SK-N-SH (cell line): ENCODE results near the gene FBXO17. TPM values are rescaled to one million over a fixed set of nuclear protein-coding genes. Genes with fewer than 3 reads are reported as not detected.

ENCODE experiments used
- CTCF ChIA-PET: fragments of 300-600, 350-600 bp; formaldehyde crosslinking; extraction: SDS; loops from one replicate; lab custom pipeline; 2021; lab: Yijun Ruan, JAX
- POLR2A ChIA-PET: fragments of 350-600 bp; sonication (Branson Sonifier 250); formaldehyde crosslinking; extraction: SDS; loops from one replicate; lab custom pipeline; 2020; ENCODE audit warnings: antibody characterized with exemption, inconsistent platforms; lab: Yijun Ruan, JAX
- DNase-seq: peaks from one replicate; pipeline ENCODE4 v3.0.0; 2012
- H2AFZ ChIP-seq: fragments of 200-600 bp; sonication (generic); 2 replicates; pipeline ENCODE4 v1.8.1; 2016; ENCODE audit warnings: antibody characterized with exemption, mild to moderate bottlenecking, low read depth
- H3F3A ChIP-seq: fragments of 200-600 bp; sonication (generic); replicated peaks from 2 replicates; pipeline ENCODE3; 2016; ENCODE audit warnings: antibody characterized with exemption, mild to moderate bottlenecking; ENCODE audit not compliant: insufficient read depth
- H3K27ac ChIP-seq, 2 experiments: fragments of 200-500 bp in 1 of 2; fragments of 200-600 bp in 1 of 2; sonication (Bioruptor generic) in 1 of 2; sonication (generic), shearing (Covaris generic) in 1 of 2; 2 replicates each; pipeline versions ENCODE4 v1.5.1 to v1.6.1; 2014 to 2016; ENCODE audit warnings: low read depth in 2 of 2, inconsistent platforms in 1 of 2, low read length in 1 of 2, mild to moderate bottlenecking in 1 of 2, mixed read lengths in 1 of 2
- H3K27me3 ChIP-seq: fragments of 200-600 bp; sonication (generic), shearing (Covaris generic); 2 replicates; pipeline ENCODE4 v1.6.1; 2016; ENCODE audit warnings: mixed run types; ENCODE audit not compliant: insufficient read depth
- H3K36me3 ChIP-seq, 2 experiments: fragments of 200-500 bp in 1 of 2; fragments of 200-600 bp in 1 of 2; sonication (Bioruptor generic) in 1 of 2; sonication (generic) in 1 of 2; replicated peaks in 1 of 2; 2 replicates each; pipeline versions ENCODE3 to v1.5.1; 2014 to 2016; ENCODE audit warnings: low read length in 1 of 2, mild to moderate bottlenecking in 1 of 2; ENCODE audit not compliant: insufficient read depth in 2 of 2, control insufficient read depth in 1 of 2
- H3K4me1 ChIP-seq, 2 experiments: fragments of 200-500 bp in 1 of 2; fragments of 200-600 bp in 1 of 2; sonication (Bioruptor generic) in 1 of 2; sonication (generic), shearing (Covaris generic) in 1 of 2; 2 replicates each; pipeline versions ENCODE4 v1.5.1 to v1.6.1; 2014 to 2016; ENCODE audit warnings: low read depth in 1 of 2, low read length in 1 of 2, mixed run types in 1 of 2; ENCODE audit not compliant: insufficient read depth in 2 of 2, control insufficient read depth in 1 of 2
- H3K4me2 ChIP-seq: fragments of 200-600 bp; sonication (generic), shearing (Covaris generic); 2 replicates; pipeline ENCODE4 v1.6.1; 2017; ENCODE audit warnings: mixed run types
- H3K4me3 ChIP-seq, 2 experiments: fragments of 200-500 bp in 1 of 2; fragments of 200-600 bp in 1 of 2; sonication (Bioruptor generic) in 1 of 2; sonication (generic), shearing (Covaris generic) in 1 of 2; 2 replicates each; pipeline versions ENCODE4 v1.5.1 to v1.8.1; 2014 to 2016; ENCODE audit warnings: low read depth in 2 of 2, inconsistent platforms in 1 of 2, low read length in 1 of 2, mild to moderate bottlenecking in 1 of 2, mixed read lengths in 1 of 2, moderate library complexity in 1 of 2
- H3K79me2 ChIP-seq: fragments of 200-600 bp; sonication (generic); 2 replicates; pipeline ENCODE4 v1.8.1; 2017; ENCODE audit warnings: mild to moderate bottlenecking; ENCODE audit not compliant: insufficient read depth
- H3K9ac ChIP-seq: fragments of 200-600 bp; sonication (generic); 2 replicates; pipeline ENCODE4 v1.6.1; 2017; ENCODE audit warnings: mixed run types
- H3K9me2 ChIP-seq: fragments of 200-600 bp; sonication (generic); 2 replicates; pipeline ENCODE4 v1.6.1; 2017; ENCODE audit warnings: mixed run types
- H3K9me3 ChIP-seq: fragments of 200-600 bp; sonication (generic); 2 replicates; pipeline ENCODE4 v1.6.1; 2017; ENCODE audit warnings: mixed run types, mild to moderate bottlenecking, moderate library complexity
- H4K20me1 ChIP-seq: fragments of 200-600 bp; sonication (generic); 2 replicates; pipeline ENCODE4 v1.6.1; 2017; ENCODE audit warnings: mild to moderate bottlenecking, mixed run types; ENCODE audit not compliant: insufficient read depth
- FOXM1 ChIP-seq: IDR thresholded peaks from 2 replicates; pipeline ENCODE4 v1.4.0; 2012; ENCODE audit warnings: low read depth, mild to moderate bottlenecking
- NRF1 ChIP-seq: IDR thresholded peaks from 2 replicates; pipeline ENCODE4 v1.6.1; 2012; ENCODE audit warnings: low read depth, mild to moderate bottlenecking, low read length
- RCOR1 ChIP-seq: fragments of 150-350 bp; IDR thresholded peaks from 2 replicates; pipeline ENCODE4 v1.6.1; 2017; ENCODE audit warnings: antibody characterized with exemption, low read length
- RFX5 ChIP-seq: IDR thresholded peaks from 2 replicates; pipeline ENCODE4 v1.6.1; 2012; ENCODE audit warnings: mild to moderate bottlenecking, improper control_type of control experiment, low read length
- RXRA ChIP-seq: IDR thresholded peaks from 2 replicates; pipeline ENCODE4 v1.4.0; 2012; ENCODE audit warnings: low read depth, mild to moderate bottlenecking, borderline replicate concordance
- SIN3A ChIP-seq: IDR thresholded peaks from 2 replicates; pipeline ENCODE4 v1.6.1; 2012; ENCODE audit warnings: low read depth, mild to moderate bottlenecking, low read length, moderate library complexity, borderline replicate concordance
- SMC3 ChIP-seq: IDR thresholded peaks from 2 replicates; pipeline ENCODE4 v1.6.1; 2012; ENCODE audit warnings: low read depth, low read length, improper control_type of control experiment
- TCF12 ChIP-seq: IDR thresholded peaks from 2 replicates; pipeline ENCODE4 v1.4.0; 2012
- TEAD4 ChIP-seq: IDR thresholded peaks from 2 replicates; pipeline ENCODE4 v1.4.0; 2012; ENCODE audit warnings: mild to moderate bottlenecking, borderline replicate concordance; ENCODE audit not compliant: insufficient read depth
- WGBS: methylation state at CpG from one replicate; pipeline ENCODE4 v1.1.6; 2017; ENCODE audit warnings: low lambda C conversion rate; 5-methylcytosine and 5-hydroxymethylcytosine counted together
- polyA plus RNA-seq, 3 experiments: library from polyadenylated mRNA; depleted of rRNA; stranded (reverse); fragments of >200 nt; gene quantifications; 2 replicates each; pipeline ENCODE4 v1.2.3, GENCODE V29; 2012
- TF ChIP-seq, protein P1 (sequence below): IDR thresholded peaks from 2 replicates; pipeline ENCODE4; 2012
- TF ChIP-seq, protein P2 (sequence below): IDR thresholded peaks from 2 replicates; pipeline ENCODE4 v1.4.0; 2012; ENCODE audit warnings: low read depth, borderline replicate concordance
- TF ChIP-seq, protein P3 (sequence below): fragments of 200-600 bp; sonication (generic); IDR thresholded peaks from 2 replicates; pipeline ENCODE4 v1.6.1; 2017; ENCODE audit warnings: antibody characterized with exemption, mild to moderate bottlenecking, moderate library complexity
- TF ChIP-seq, protein P4 (sequence below): fragments of 150-350 bp; IDR thresholded peaks from 2 replicates; pipeline ENCODE4 v1.6.1; 2016; ENCODE audit warnings: mild to moderate bottlenecking, low read depth, low read length
- TF ChIP-seq, protein P5 (sequence below): IDR thresholded peaks from 2 replicates; pipeline ENCODE4 v1.6.1; 2012; ENCODE audit warnings: mild to moderate bottlenecking, low read depth, low read length, moderate library complexity

Gene FBXO17
- polyA plus RNA-seq, 1 of the 3 experiments (the other 2 are of a cell fraction) = 40.7 TPM

DNA sequence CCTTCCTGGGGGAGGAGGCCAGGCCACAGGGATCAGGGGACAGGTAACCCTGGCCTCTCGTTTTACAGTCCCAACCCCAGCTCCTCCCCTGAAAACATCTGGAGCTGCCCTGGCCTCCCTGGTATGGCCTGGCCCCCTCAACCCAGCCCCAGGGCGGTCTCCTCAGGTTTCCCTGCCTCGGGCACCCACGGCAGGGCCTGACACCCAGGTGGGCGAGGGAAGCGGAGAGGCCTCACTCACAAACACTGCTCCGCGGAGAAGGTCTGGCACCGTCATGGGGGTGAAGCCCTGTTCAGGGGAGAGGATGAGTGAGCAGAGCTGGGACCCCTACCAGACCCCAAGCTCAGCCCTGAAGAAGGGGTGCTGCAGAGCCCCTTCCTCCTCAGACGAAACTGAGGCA, 57.0 kb downstream of the FBXO17 start:
- no peak overlapping the region for H3K27ac ChIP-seq
- TF ChIP-seq SIN3A (no peak), RXRA (no peak), SMC3 (no peak), NRF1 (no peak), TCF12 (no peak), RFX5 (no peak)
- TF ChIP-seq, protein P1, sequence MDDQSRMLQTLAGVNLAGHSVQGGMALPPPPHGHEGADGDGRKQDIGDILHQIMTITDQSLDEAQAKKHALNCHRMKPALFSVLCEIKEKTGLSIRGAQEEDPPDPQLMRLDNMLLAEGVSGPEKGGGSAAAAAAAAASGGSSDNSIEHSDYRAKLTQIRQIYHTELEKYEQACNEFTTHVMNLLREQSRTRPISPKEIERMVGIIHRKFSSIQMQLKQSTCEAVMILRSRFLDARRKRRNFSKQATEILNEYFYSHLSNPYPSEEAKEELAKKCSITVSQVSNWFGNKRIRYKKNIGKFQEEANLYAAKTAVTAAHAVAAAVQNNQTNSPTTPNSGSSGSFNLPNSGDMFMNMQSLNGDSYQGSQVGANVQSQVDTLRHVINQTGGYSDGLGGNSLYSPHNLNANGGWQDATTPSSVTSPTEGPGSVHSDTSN = no peak
- TF ChIP-seq, protein P2, sequence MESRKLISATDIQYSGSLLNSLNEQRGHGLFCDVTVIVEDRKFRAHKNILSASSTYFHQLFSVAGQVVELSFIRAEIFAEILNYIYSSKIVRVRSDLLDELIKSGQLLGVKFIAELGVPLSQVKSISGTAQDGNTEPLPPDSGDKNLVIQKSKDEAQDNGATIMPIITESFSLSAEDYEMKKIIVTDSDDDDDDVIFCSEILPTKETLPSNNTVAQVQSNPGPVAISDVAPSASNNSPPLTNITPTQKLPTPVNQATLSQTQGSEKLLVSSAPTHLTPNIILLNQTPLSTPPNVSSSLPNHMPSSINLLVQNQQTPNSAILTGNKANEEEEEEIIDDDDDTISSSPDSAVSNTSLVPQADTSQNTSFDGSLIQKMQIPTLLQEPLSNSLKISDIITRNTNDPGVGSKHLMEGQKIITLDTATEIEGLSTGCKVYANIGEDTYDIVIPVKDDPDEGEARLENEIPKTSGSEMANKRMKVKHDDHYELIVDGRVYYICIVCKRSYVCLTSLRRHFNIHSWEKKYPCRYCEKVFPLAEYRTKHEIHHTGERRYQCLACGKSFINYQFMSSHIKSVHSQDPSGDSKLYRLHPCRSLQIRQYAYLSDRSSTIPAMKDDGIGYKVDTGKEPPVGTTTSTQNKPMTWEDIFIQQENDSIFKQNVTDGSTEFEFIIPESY = no peak
- ChIA-PET POLR2A (interaction anchor here (0.6 to 1.2 kb wide), 2 partner anchors 12 to 32 kb away, joined by 3 to 4 read pairs; partner anchors contain the start of genes MRPS12 and SARS2), CTCF (interaction anchor here (1.5 to 3.4 kb wide), 2 partner anchors 12 to 18 kb away, joined by 5 to 23 read pairs; partner anchors contain the start of genes MRPS12, NFKBIB, SARS2 and SIRT2)
- peaks cover 0 to 10% of the 10 kb centered on the region in 2 experiments; a peak in 1 of 4 replicates for H3K4me1 ChIP-seq
- no peaks in the 10 kb centered on the region for H3K9me2 ChIP-seq
- no peaks in the 10 kb centered on the region for H3K9me3 ChIP-seq
- no peak overlapping the region for H3K9ac ChIP-seq
- no peaks in the 10 kb centered on the region for H3F3A ChIP-seq
- no peak overlapping the region for H3K4me2 ChIP-seq
- peak; percentile 27 for DNase-seq
- H4K20me1 ChIP-seq = no peaks in the 10 kb centered on the region
- no peaks in the 10 kb centered on the region for H3K27me3 ChIP-seq
- WGBS = 96% methylated on average over 10 of the region's 10 CpGs
- no peak overlapping the region for H3K4me3 ChIP-seq
- H2AFZ ChIP-seq = no peak overlapping the region
- peaks cover 0 to 6% of the 10 kb centered on the region in 2 experiments for H3K36me3 ChIP-seq
- H3K79me2 ChIP-seq = no peaks in the 10 kb centered on the region

DNA sequence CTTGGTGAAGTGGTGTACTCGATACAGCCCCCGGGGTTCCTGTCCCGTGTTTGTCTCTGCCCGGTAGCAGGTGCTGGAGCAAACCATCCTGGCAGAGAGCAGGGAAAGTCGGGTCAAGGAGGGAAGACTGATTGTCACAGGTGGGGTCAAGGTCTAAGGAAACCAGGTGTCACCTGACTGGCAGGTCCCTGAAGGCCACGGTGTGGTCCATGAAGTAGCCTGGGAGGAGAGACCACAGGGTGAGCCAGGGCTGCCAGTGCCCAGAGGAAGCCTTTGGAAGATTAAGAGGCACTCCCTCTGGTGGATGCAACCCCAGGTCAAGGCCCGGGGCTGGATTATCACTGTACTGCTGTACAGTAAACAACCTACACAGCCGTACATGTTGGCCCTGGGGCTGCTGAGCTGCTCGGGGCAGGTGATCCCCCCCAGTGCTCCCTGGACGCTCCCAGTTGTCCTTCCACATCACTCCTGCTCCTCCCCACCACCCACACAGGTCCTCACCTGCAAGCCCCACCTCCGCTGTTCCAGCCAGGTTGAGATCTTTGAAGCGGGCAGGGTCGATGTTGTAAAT, 57.5 kb downstream of the FBXO17 start:
- Histone ChIP-seq H3K9me3 (no peaks in the 10 kb centered on the region), H4K20me1 (no peaks in the 10 kb centered on the region), H3K9ac (no peak overlapping the region), H3F3A (no peaks in the 10 kb centered on the region), H3K4me2 (no peak overlapping the region), H3K4me3 (no peak overlapping the region), H3K4me1 (peaks cover 0 to 10% of the 10 kb centered on the region in 2 experiments; a peak in 1 of 4 replicates), H3K36me3 (peaks cover 0 to 6% of the 10 kb centered on the region in 2 experiments), H2AFZ (no peak overlapping the region), H3K27ac (peak overlapping the region in 1 of 2 experiments; percentile 14; a peak in 1 of 4 replicates), H3K9me2 (no peaks in the 10 kb centered on the region), H3K79me2 (no peaks in the 10 kb centered on the region), H3K27me3 (no peaks in the 10 kb centered on the region)
- POLR2A ChIA-PET = interaction anchor here (0.6 to 1.2 kb wide), 3 partner anchors 12 to 51 kb away, joined by 3 to 4 read pairs (median 3); partner anchors contain the start of genes MRPS12 and SARS2
- CTCF ChIA-PET = interaction anchor here (1.1 to 3.4 kb wide), 3 partner anchors 12 to 18 kb away, joined by 3 to 23 read pairs (median 5); partner anchors contain the start of genes MRPS12, NFKBIB, SARS2 and SIRT2
- DNase-seq = peak; percentile 65
- WGBS = 73% methylated on average over 10 of the region's 13 CpGs
- TF ChIP-seq, protein P3, sequence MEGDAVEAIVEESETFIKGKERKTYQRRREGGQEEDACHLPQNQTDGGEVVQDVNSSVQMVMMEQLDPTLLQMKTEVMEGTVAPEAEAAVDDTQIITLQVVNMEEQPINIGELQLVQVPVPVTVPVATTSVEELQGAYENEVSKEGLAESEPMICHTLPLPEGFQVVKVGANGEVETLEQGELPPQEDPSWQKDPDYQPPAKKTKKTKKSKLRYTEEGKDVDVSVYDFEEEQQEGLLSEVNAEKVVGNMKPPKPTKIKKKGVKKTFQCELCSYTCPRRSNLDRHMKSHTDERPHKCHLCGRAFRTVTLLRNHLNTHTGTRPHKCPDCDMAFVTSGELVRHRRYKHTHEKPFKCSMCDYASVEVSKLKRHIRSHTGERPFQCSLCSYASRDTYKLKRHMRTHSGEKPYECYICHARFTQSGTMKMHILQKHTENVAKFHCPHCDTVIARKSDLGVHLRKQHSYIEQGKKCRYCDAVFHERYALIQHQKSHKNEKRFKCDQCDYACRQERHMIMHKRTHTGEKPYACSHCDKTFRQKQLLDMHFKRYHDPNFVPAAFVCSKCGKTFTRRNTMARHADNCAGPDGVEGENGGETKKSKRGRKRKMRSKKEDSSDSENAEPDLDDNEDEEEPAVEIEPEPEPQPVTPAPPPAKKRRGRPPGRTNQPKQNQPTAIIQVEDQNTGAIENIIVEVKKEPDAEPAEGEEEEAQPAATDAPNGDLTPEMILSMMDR = peak; percentile 24; the same call in 1 of the 2 replicates
- TF ChIP-seq, protein P4, sequence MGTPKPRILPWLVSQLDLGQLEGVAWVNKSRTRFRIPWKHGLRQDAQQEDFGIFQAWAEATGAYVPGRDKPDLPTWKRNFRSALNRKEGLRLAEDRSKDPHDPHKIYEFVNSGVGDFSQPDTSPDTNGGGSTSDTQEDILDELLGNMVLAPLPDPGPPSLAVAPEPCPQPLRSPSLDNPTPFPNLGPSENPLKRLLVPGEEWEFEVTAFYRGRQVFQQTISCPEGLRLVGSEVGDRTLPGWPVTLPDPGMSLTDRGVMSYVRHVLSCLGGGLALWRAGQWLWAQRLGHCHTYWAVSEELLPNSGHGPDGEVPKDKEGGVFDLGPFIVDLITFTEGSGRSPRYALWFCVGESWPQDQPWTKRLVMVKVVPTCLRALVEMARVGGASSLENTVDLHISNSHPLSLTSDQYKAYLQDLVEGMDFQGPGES = no peak
- TF ChIP-seq RCOR1 (no peak), FOXM1 (no peak), TEAD4 (no peak)
- TF ChIP-seq, protein P5, sequence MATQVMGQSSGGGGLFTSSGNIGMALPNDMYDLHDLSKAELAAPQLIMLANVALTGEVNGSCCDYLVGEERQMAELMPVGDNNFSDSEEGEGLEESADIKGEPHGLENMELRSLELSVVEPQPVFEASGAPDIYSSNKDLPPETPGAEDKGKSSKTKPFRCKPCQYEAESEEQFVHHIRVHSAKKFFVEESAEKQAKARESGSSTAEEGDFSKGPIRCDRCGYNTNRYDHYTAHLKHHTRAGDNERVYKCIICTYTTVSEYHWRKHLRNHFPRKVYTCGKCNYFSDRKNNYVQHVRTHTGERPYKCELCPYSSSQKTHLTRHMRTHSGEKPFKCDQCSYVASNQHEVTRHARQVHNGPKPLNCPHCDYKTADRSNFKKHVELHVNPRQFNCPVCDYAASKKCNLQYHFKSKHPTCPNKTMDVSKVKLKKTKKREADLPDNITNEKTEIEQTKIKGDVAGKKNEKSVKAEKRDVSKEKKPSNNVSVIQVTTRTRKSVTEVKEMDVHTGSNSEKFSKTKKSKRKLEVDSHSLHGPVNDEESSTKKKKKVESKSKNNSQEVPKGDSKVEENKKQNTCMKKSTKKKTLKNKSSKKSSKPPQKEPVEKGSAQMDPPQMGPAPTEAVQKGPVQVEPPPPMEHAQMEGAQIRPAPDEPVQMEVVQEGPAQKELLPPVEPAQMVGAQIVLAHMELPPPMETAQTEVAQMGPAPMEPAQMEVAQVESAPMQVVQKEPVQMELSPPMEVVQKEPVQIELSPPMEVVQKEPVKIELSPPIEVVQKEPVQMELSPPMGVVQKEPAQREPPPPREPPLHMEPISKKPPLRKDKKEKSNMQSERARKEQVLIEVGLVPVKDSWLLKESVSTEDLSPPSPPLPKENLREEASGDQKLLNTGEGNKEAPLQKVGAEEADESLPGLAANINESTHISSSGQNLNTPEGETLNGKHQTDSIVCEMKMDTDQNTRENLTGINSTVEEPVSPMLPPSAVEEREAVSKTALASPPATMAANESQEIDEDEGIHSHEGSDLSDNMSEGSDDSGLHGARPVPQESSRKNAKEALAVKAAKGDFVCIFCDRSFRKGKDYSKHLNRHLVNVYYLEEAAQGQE = no peak
